NCI-H1092 treated with DMSO at 0.1 percent for 48 hours (cell line): ENCODE measurements around the gene SMC6.
A peak's percentile ranks its signal among the peaks of the same experiment; 100 is the strongest.

Source experiments
- DNase-seq: peaks from one replicate; lab custom pipeline; 2025; lab: John Stamatoyannopoulos, UW

The SMC6 gene, protein sequence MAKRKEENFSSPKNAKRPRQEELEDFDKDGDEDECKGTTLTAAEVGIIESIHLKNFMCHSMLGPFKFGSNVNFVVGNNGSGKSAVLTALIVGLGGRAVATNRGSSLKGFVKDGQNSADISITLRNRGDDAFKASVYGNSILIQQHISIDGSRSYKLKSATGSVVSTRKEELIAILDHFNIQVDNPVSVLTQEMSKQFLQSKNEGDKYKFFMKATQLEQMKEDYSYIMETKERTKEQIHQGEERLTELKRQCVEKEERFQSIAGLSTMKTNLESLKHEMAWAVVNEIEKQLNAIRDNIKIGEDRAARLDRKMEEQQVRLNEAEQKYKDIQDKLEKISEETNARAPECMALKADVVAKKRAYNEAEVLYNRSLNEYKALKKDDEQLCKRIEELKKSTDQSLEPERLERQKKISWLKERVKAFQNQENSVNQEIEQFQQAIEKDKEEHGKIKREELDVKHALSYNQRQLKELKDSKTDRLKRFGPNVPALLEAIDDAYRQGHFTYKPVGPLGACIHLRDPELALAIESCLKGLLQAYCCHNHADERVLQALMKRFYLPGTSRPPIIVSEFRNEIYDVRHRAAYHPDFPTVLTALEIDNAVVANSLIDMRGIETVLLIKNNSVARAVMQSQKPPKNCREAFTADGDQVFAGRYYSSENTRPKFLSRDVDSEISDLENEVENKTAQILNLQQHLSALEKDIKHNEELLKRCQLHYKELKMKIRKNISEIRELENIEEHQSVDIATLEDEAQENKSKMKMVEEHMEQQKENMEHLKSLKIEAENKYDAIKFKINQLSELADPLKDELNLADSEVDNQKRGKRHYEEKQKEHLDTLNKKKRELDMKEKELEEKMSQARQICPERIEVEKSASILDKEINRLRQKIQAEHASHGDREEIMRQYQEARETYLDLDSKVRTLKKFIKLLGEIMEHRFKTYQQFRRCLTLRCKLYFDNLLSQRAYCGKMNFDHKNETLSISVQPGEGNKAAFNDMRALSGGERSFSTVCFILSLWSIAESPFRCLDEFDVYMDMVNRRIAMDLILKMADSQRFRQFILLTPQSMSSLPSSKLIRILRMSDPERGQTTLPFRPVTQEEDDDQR

DNA sequence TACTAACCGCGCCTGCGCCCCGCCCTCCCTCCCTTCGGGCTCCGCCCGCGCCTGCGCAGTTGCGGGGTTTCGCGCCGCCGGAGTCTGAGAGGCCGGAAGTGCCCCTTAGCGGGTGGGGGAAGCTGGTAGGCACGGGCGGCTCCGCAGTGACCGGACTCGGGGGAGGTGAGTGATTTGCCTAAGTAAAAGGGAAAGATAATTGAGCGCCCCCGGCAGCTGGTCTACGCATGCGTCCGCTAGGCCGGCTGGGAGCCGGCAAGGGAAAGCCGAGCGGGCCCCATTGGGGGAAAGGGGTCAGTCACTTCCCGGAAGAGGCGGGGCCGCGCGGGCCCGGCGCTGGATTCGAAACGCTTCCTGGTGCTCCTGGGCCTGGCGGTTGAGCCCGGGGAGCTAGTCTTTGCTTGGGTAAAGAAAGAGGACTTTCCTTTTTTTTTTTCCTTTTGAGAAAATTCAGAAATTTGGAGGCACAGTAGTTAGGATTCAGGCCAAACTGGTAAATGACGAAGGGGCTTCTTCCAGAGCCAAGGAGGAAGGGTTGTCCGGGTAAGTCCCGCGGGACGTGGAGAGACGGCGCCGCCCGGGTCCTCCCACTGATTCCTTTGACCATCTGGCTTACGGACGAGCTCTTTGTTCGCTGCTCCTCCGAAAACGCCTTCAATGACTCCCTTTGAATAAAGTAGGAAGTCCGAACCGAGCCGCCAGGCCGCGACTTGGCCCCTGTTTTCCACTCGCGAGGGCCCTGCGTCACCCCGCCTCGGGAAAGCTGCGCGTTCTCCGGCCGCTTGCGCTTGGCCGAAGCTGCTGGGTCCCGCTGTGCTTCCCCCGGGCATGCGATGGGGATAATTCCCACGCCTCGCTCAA lies at the start of gene SMC6, which contains the start of gene GEN1:
TSS of gene SMC6 (minus strand) at position 8 of the 861 bp plus-strand sequence. CDS start 7,864 bp downstream, outside the sequence.
TSS of gene GEN1 (plus strand) at position 336 of the 861 bp plus-strand sequence. CDS start 5,806 bp downstream, outside the sequence.
- peak; percentile 80 for DNase-seq

DNA sequence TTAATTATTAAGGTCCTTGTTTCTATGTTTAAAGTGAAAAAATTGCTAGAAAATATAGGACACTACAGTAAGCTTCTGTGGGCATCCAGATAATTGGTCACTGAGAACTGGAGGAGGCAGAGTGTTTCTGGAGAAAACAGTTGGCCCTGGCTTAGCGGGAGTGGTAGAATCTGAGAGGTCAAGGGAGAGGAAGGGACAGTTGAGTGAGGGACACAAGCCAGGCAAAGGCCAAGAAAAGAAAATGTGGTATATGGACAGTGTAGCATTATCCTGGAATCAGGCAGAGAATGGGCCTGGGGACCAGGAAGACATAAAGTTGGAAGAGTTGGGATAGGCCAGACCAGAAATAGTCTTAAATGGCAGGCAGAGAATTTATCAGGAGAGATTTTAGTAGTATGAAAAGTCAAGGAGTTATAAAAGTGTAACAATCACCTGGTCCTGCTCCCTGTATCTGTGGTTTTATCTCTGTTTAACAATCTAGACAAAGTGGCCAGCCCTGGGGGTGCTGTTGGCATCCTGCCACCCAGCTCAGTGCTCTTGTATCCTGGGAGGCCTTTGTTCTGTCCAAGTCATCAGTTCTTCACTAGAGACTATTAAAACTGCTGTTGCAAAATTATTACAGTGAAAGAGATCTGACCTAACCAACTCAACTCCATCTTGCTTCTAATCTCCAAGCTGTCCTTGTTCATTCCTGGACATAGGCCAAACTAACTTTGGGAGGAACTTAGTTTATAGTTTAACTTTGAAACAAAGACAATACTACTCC lies 47.3 kb upstream of the SMC6 start:
- no peak for DNase-seq

DNA sequence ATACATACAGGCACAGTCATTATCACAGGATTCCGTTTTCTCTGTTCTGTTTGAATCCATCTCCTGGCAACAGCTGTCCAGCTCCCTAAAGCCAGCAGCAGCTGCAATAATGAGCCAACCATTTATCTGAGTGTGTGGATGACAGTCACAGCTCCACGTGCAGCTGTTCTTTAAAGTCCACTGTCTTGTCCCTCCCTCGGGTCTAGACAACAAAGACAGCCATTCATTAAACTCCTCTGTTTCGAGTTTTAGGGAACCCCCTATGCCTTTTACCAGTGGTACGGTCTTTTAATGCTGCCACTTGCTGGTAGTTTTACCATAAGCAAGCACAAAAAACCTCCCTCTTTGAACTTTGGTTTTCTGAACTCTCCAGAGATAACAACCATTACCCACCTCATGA lies 46.6 kb upstream of the SMC6 start:
- DNase-seq, result no peak

DNA sequence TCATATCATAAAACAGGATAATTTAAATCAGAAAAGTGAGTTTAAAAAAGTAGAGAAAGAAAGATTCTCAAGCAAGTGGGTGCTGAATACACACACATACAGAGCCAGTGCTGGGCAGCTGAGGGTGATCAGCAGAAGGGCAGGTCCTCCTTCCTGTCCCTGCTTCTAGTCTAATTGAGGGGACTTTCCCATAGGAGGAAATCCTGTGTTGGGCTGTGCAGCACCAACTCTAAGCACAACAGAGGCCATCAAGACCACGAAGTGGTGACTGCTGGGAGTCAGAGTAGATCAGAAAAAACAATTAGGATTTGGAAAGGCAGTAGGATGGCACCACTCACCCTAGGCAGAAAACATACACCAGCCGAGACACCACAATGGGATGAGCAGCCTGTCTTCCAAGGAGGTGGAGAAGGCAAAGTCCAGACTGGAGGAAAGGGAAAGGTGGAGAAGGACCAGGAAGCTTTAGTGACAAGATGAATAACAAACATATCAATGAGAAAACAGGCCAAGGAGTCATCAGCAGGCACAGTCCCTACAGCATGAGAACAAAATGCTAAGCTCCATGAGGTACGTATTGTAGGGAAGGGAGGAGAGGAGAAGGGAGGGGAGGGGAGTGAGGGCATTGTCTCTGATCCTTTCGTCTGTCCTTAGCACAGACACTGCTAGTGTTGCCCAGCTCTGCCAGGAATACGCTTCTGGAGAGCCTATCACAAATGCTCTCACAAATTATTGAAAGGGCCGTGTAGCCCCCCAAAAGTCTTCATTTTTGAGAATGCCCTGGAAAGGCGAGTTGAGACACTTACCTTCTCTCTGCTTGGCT lies 45.9 kb upstream of the SMC6 start:
- DNase-seq, result no peak

DNA sequence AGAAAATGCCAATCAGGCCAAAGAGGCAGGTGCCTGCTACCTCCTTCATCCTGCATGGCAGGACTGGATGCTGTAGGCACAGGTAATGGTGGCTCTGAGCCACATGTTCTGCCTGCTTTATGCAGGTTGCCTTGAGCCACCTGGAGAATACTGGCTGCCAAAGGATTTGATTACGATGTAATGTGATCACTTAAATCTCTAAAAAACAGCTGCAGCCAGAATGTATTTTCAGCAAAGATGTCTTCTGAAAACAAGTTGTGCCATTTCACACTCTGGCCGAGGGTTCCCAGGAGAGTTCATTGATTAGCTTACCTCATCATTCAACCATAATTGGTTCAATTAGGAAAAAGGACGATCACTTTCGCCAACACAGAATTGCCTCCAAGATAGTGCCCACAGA lies 44.7 kb upstream of the SMC6 start:
- no peak for DNase-seq

DNA sequence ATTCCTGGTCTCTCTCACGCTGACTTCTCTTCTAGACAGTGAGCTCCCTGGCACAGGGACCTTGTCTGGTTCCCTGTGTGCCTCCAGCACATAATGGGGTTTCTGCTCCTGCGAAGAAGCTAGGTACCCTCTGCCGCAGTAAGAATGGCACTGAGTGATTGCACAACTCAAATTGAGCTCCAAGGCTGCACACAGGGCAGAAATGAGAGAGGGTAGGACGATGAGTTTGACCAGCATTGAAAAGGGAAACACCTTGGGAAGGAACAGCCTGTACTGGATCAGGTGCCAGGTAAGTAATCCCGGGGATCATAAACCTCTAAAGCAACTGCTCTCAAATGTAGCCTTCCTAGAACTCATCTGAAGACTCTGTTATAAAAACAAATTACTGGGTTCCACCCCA lies 41.7 kb upstream of the SMC6 start:
- no peak for DNase-seq

DNA sequence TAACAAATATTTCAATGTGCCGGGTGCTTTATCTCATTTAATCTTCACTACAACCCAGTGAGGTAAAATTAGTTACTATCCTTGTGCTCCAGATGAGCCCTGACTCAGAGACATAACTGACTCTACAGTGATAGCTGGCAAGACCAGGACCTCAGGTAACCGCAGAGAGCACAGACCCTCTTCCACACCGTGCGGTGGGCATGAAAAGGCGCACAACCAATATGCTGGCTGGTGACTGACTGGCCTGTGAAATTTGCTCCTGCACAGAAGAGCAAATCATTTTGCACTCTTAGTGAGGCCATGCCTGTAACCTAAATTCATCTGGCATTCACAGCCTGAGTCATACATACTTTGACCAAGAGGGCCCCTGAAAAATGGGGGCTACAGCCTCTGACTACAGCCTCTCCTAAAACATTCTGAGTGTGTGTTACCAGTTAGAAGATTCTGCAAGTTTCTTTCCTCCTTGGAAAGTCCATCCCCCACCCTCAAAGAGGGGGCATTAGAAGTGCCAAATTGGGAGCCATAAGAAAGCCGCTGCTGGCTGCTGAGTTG lies 40.3 kb upstream of the SMC6 start:
- no peak for DNase-seq

DNA sequence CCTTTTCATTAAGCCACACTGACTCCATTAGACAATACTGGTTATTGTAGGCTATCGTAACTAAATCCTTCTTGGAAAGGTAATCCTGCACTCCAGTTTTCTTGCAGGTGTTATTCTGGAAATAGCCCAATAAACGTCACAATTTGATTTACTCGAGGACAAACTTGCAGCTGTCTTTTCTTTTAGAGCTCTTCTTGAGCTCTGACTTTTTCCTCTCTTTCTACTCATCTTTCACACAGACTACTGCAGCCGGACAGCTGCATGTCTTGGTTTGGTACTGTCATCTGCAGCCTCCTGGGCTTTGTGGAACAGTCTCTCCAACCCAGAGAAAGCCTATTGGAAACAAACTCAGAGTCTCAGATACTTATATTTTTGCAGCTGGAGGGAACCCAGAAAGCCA lies 39.7 kb upstream of the SMC6 start:
- DNase-seq, result no peak

DNA sequence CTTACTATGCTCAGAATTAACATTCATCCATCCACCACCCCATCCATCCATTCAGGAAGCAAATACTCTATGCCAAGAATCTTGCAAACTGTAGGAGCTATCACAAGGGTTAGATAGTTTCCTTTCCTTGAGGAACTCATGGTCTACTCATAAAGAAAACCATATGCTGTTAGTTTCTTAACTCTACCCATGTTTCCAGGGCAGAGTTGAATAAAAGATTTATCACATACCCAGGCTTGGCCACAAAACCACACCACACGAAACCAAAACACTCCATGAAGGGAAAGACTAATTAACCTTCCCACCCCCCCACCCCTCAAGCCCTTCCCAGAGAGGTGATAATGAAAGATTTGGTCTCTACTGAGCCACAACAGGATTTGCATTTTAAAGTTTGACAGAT lies 38.9 kb upstream of the SMC6 start:
- no peak for DNase-seq

DNA sequence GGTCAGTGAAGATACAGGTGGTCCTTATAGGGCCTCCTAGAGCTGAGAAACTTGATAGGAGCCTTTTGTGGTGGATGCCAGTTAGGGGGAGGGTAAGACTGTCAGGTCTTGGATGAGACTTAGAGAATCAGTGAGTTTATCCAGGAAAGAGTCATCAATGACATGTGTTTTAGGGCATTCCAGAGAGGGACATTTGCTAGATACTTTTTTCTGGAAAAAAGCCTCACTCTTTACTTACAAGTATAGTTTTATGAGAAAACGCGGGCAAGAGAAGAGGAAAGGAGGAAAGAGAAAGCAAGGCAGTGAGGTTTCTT lies 38.2 kb upstream of the SMC6 start:
- no peak for DNase-seq

DNA sequence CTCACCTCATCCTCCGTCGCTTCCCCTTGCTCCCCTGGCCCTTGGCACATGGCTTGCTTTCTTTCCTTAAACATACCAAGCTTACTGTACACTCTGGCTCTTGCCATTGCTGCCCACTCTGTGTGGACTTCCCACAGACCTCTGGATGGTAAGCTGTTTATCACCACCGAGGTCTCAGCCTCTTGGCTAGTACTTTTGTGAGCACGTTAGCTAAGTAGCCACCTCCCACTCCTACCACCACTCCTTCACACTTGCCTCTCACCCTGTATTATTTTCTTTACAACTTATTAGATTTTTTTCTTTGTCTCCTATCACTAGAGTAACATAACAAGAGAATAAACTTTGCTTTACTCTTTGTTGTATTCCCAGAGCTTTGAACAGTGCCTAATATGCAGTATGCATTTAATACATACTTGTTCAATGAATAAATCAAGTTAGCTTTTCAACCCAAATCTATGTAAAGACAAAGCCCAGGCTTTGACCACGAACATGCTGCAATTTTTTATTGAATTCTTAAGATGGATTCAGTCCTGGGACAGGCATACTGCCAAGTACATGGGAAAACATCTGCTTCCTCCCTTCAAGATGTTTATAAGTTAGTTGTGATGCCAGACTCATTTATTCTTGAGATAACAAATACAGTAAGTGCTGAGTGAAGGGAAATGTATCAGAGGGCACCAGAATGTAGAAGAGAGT lies 37.7 kb upstream of the SMC6 start:
- no peak for DNase-seq

DNA sequence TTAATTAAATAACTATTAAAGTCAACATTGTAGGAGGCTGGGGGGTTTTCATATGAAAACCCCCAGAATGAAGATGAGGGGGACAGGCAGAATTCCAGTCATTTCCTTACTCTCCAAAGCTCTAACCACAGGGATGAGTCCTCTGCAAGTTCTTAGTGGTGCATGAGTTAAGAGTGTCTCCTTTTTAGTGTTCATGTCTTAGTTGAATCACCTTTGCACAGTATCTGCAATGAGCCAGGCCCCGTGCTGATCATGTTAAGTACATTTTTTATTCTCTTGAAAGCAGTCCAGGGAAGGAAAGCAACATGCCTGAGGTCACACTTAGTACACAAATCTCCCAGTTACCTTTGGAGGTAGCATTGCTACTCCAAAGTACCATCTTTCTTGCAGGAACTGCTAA lies 36.9 kb upstream of the SMC6 start:
- no peak for DNase-seq

DNA sequence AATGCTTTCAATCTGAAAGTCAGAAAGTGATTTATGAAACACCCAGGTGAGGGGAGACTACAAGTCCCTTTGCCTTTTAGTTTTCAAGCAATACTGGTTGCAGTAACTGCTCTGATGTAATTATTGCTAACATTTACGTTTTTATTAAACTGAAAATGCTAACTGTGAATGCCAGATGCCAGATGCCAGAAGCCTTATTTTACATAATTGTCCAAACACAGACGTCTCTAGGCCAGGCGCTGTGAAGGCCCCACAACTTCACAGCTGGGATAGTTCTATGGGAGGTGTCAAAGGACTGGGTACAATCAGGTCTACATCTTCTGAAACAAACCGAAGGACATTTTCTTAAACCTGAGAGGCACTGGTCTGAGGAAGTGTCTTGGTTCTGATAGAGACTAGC lies 35.2 kb upstream of the SMC6 start:
- no peak for DNase-seq

DNA sequence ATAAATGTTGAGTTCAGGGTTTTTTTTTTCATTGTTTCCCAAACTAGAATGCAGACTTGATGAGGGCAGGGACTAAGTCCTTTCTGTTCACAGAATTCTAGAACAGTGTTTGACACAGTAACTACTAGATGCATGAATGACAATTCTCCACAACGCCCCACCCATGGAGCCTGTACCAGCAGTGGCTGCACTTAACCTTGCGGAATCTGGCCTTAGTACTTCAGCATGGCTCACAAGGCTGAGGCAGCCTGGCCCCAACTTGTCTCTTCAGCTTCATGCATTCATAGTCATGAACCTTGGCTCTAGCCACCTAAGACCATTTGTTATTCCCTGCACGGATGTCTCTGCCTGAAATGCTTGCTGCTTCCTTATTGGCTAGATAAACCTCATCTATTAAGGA lies 33.1 kb upstream of the SMC6 start:
- no peak for DNase-seq

DNA sequence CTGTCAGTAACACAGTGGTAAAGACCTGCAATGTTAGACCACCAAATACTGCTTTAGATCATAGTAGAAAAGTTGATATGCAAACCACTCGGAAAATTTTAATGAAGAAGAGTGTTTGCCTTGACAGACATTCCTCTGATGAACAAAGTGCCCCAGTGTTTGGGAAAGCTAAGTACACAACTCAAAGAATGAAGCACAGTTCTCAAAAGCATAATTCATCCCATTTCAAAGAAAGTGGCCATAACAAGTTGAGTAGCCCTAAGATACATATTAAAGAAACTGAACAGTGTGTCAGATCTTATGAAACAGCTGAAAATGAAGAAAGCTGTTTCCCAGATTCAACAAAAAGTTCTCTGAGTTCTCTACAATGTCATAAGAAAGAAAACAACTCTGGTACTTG lies 27.9 kb upstream of the SMC6 start:
- DNase-seq, result no peak

DNA sequence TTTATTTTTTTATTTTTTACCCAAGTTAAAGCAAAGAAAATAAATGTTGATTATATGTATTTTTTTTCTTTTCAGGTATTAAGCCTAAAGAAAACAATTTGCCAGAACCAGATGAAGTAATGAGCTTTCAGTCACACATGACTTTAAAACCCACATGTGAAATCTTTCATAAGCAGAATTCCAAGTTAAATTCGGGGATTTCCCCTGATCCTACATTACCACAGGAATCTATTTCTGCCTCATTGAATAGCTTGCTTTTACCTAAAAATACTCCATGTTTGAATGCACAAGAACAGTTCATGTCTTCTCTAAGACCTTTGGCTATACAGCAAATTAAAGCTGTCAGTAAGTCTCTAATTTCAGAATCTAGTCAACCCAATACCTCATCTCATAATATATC lies 26.9 kb upstream of the SMC6 start:
- DNase-seq, result no peak

DNA sequence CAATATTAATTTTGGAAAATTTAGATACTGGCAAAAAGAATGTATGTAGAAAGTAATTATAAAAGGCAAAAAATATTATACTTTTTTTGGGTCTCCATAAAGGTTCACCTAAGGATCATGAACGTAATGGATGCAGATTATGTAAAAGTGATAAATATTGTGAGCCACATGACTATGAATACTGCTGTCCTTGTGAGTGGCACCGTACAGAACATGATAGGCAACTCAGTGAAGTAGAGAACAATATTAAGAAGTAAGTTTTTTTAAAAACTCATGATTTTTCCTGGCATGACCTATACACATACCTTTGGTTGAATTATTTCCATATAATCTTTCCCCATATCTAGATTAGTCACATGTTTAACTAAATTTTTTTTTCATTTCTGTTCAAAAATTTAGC lies 18.9 kb upstream of the SMC6 start:
- no peak for DNase-seq

DNA sequence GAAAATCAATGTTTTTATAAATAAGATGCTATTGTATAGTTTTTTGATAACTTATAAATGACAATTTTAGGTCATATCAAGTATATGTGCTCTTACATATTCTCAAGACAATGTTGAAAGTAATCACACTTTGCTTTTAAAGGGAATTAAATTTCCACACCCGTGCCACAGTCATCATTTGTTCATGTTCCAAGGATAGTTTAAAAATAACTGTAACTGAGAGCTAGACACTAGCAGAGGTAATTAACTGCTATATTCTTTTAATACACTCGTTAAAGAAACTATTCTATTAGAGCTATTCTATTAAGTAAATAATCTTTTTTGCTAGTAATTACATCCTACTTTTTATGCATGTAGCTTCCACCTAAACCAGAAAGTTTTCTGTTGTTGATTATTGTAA lies 18.3 kb upstream of the SMC6 start:
- DNase-seq, result no peak

DNA sequence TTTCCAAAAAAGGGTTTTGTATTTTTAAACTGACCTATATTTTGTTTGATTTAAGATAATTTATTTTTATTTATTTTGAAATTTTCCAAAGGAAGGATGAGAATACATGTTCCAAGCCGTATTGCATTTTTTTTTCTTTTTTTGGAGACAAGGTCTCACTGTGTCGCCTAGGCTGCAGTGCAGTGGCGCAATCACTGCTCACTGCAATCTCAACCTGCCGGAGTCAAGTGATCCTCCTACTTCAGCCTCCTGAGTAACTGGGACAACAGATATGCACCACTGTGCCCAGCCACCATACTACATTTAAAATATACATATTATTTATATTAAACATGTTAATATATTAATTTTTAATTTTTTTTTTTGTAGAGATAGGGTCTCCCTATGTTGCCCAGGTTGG lies 15.3 kb upstream of the SMC6 start:
- DNase-seq, result no peak
